Measurements from ENCODE around the gene SLC23A1. TPM values are rescaled to one million over a fixed set of nuclear protein-coding genes. Genes with fewer than 3 reads are reported as not detected.
A peak's percentile ranks its signal among the peaks of the same experiment; 100 is the strongest.
"Not testable (repeated sequence)": the region's sequence is repeated elsewhere in the genome, so short reads cannot be mapped to it uniquely, and the experiment has no call there.

Gene SLC23A1
- polyA plus RNA-seq, 2 of the 4 experiments (the other 2 are of a cell fraction), result 4.3 to 7.7 TPM

DNA sequence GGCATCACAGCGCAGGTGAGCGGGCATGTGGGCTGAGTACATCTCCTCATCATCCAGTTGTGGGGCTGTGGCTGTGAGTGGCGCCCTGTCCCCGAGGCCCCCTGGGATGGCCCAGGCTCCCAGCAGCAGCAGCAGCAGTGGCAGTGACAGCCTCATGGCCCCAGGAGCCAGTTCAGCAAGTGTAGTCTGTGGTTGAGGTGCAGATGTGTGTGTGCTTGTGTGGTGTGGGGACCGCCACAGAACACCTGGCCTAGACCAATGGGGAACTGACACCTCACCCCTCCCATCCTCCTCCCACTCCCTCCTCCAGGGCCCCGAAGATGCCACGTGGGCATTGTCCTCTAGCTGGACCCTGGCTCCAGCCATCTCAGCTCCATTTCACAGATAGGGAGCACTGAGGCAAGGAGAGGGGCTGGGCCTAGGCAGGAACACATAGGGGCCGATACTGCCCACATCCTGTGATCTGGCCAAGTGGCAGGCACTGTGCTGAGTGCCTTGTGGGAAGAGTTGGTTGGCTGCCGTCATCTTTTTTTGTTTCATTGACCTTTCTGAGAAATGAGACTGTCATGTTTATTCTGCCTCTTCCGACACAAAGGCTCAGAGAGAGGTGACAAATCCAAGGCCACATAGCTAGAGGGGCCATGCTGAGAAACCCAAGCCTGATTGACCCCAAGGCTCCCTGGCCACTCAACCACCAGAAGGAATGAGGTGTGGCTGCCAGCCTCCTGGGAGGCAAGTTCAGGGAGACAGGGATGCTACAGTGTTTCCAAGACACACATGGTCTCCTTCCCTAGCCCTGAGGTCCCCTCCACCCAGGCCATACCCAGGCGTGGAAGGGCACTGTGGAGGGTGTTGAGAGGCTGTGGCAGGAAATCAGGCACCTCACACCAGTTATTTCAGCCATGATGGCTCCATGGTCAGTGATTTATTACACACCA is 6.9 kb upstream of the SLC23A1 start, which contains the start of gene MZB1:
TSS of gene MZB1 (minus strand) at position 213 of the 938 bp plus-strand sequence. CDS start at position 156, 57 bp downstream.
- no peak for FAIRE-seq
- DNase-seq (ENCODE audit: low read depth in 1 of 2, low spot score in 1 of 2), result no peak
- Histone ChIP-seq H3K4me1 (peaks cover 49% of the 10 kb centered on the region), H3K27ac (peak within 1 kb of the TSS; percentile 70 to 89; a peak in 5 of 6 replicates), H3K4me2 (peak within 1 kb of the TSS; percentile 80), H3K9me3 (no peaks in the 10 kb centered on the region), H3K4me3 (peak within 1 kb of the TSS; percentile 28; the same call in 2 of the 3 replicates)
- TF ChIP-seq KDM1A (IDR thresholded peaks at IDR 0.05; ENCODE audit: low read depth), result 0 out of 2 replicates have a peak, but pooled peaks have one; percentile 38
- TF ChIP-seq HEYL (CRISPR knock-in tag; IDR thresholded peaks at IDR 0.05), result no peak
- POLR2A ChIA-PET, result no interaction called here
- no peak for ATAC-seq
- CTCF ChIA-PET, result interaction anchor here (0.6 to 2.4 kb wide), 5 partner anchors 8 to 1032 kb away, joined by 3 to 16 read pairs (median 3); partner anchors contain the start of gene SLC23A1
- WGBS (ENCODE audit: missing lambda C conversion rate), result 82% methylated on average over 10 of the region's 11 CpGs

DNA sequence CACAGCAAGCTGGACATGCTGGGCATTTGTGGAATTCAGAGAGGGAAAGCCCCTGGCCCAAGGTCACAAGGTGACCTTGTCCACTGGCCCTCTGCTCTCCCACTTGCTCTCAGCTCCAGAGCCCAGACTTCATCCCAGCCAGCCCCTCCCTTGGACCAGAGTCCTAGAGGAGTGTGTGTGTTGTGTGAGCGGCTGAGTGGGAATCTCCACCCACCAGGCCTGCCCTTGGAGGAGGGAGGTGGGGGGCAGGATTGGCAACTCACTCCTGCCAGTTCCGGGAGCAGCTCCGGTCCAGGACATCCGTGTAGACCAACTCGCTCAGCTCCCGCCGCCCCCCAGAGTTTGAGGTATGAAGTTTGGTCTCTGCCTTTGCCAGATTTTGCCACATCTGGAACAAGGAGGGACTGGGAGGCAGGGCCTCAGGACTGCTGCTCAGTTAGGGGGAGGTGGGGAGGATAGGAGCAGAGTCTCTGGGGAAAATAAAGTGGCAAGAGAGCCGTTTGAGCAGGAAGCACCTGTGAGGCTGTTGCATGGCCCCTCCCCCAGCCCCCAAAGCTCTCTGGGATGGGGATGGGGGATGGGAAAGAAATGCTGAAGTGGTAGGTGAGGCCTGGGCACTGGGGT is 5.2 kb upstream of the SLC23A1 start:
- peak overlapping the region; percentile 28 for H3K4me3 ChIP-seq
- DNase-seq (ENCODE audit: low read depth in 1 of 2, low spot score in 1 of 2), result peak; percentile 64 to 66
- 6% methylated on average over 8 of the region's 8 CpGs for WGBS (ENCODE audit: missing lambda C conversion rate)
- peak overlapping the region; percentile 70 to 87 for H3K27ac ChIP-seq
- ATAC-seq, result peak in 1 of 2 experiments; percentile 6; a peak in 1 of 6 replicates
- ChIA-PET POLR2A (interaction anchor here (1.0 kb wide), 1 partner anchor 14 kb away, joined by 3 read pairs; no protein-coding TSS in a partner anchor), CTCF (interaction anchor here (1.1 to 2.9 kb wide), 5 partner anchors 8 to 125 kb away, joined by 3 to 9 read pairs (median 3); partner anchors contain the start of gene PAIP2)
- no peaks in the 10 kb centered on the region for H3K9me3 ChIP-seq
- peak overlapping the region; percentile 80 for H3K4me2 ChIP-seq
- FAIRE-seq, result no peak
- peaks cover 65% of the 10 kb centered on the region for H3K4me1 ChIP-seq
- TF ChIP-seq CHD4 (IDR thresholded peaks at IDR 0.05; ENCODE audit: borderline replicate concordance) (no peak), POLR2A (IDR thresholded peaks at IDR 0.05; ENCODE audit: low read length) (0 out of 2 replicates have a peak, but pooled peaks have one; percentile 31), ESRRA (IDR thresholded peaks at IDR 0.05; ENCODE audit: borderline replicate concordance, low read length) (0 out of 2 replicates have a peak, but pooled peaks have one; percentile 22), SMC3 (IDR thresholded peaks at IDR 0.05) (no peak), CHD2 (IDR thresholded peaks at IDR 0.05; ENCODE audit: low read length, partially characterized antibody) (no peak), HOXB13 (CRISPR knock-in tag; IDR thresholded peaks at IDR 0.05; ENCODE audit: low read depth) (no peak), NPAS2 (CRISPR knock-in tag; IDR thresholded peaks at IDR 0.05; ENCODE audit: borderline replicate concordance) (no peak)

DNA sequence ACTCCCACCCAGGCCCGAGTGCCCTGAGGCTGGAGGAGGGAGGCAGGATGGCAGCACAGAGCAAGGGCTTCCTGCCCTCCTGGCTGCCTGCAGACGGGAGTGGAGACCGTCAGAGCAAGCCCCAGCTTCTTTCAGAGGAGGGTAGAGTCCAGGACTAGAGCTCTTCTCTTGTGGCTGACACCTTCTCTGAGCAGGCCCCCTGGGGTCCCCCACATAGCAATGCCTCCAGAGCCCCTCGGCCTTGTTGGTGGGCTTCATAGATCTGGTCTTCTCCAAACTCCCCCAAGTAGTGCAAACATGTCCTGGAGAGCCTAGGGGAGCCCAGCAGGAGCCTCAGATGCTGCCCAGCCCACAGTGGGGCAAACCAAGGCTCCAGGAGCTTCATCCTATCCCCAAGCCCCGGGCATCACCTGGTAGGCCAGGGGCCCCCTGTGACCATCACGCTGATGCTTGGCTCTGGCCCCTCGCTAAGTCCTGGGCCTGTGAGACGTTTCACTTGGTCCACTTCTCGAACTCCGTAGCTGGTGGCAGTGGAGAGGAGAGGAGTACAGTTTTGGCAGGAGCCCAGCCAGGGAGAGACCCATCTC is 4.6 kb upstream of the SLC23A1 start:
- TF ChIP-seq RARB (CRISPR knock-in tag; IDR thresholded peaks at IDR 0.05), result no peak
- ATAC-seq (no peak), FAIRE-seq (no peak), DNase-seq (ENCODE audit: low read depth in 1 of 2, low spot score in 1 of 2) (no peak)
- peak overlapping the region; percentile 28; the same call in 1 of the 3 replicates for H3K4me3 ChIP-seq
- 80% methylated on average over 10 of the region's 10 CpGs for WGBS (ENCODE audit: missing lambda C conversion rate)
- peak overlapping the region; percentile 80 for H3K4me2 ChIP-seq
- ChIA-PET CTCF (interaction anchor here (1.1 to 2.9 kb wide), 5 partner anchors 8 to 126 kb away, joined by 3 to 9 read pairs (median 3); partner anchors contain the start of gene PAIP2), POLR2A (interaction anchor here (1.0 kb wide), 1 partner anchor 14 kb away, joined by 3 read pairs; no protein-coding TSS in a partner anchor)
- H3K4me1 ChIP-seq, result peaks cover 67% of the 10 kb centered on the region
- peak overlapping the region; percentile 70 to 87 for H3K27ac ChIP-seq
- no peaks in the 10 kb centered on the region for H3K9me3 ChIP-seq

DNA sequence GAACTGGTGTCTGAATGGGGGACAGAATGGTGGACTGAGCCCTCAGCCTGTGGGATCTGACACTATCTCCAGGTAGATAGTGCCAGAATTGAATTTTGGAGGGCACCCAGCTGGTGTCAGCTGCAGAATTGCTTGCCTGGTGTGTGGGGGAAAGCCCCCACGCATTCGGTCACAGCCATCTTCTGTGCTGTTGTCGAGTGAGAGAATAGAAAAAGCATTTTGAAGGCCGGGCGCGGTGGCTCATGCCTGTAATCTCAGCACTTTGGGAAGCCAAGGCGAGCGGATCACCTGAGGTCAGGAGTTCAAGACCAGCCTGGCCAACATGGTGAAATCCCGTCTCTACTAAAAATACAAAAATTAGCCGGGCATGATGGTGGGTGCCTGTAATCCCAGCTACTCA is 3.9 kb upstream of the SLC23A1 start:
- DNase-seq (ENCODE audit: low read depth in 1 of 2, low spot score in 1 of 2); H3K4me3 ChIP-seq; H3K27ac ChIP-seq; POLR2A ChIA-PET; H3K4me2 ChIP-seq; FAIRE-seq; H3K9me3 ChIP-seq; ATAC-seq: not testable (repeated sequence)
- CTCF ChIA-PET, result interaction anchor here (1.3 to 2.9 kb wide), 4 partner anchors 7 to 98 kb away, joined by 3 to 9 read pairs (median 3); partner anchors contain the start of gene PAIP2
- H3K4me1 ChIP-seq, result peaks cover 74% of the 10 kb centered on the region
- WGBS (ENCODE audit: missing lambda C conversion rate), result 90% methylated on average over 10 of the region's 10 CpGs

DNA sequence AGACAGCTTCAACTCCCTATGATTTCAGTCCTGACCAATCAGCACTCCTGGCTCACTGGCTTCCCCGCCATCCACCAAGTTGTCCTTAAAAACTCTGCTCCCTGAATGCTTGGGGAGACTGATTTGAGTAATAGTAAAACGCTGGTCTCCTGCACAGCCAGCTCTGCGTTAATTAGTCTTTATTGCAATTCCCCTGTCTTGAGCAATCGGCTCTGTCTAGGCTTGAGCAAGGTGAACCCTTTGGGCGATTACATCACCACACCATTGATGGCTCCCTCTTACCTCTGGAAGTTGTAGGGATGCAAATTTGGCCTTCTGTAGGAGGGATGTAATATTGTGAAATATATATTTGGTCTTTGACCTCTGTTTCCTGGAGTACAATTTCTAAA is 2.9 kb upstream of the SLC23A1 start:
- no peak for TF ChIP-seq TP53 (CRISPR knock-in tag; IDR thresholded peaks at IDR 0.05)
- peak in 1 of 2 experiments; percentile 33; a peak in 1 of 4 replicates for TF ChIP-seq CEBPB (IDR thresholded peaks at IDR 0.05)
- Histone ChIP-seq H3K27ac (peak overlapping the region in 1 of 2 experiments; percentile 52; a peak in 3 of 6 replicates), H3K9me3 (no peaks in the 10 kb centered on the region), H3K4me1 (peaks cover 70% of the 10 kb centered on the region), H3K4me2 (no peak overlapping the region), H3K4me3 (no peak overlapping the region)
- ChIA-PET CTCF (interaction anchor here (1.3 to 2.9 kb wide), 3 partner anchors 12 to 98 kb away, joined by 3 to 9 read pairs (median 3); partner anchors contain the start of gene PAIP2), POLR2A (interaction anchor here (1.0 kb wide), 1 partner anchor 19 kb away, joined by 3 read pairs; no protein-coding TSS in a partner anchor)
- 84% methylated on average over 5 of the region's 5 CpGs for WGBS (ENCODE audit: missing lambda C conversion rate)
- no peak for FAIRE-seq
- DNase-seq (ENCODE audit: low read depth in 1 of 2, low spot score in 1 of 2), result no peak
- no peak for ATAC-seq

Data from A549 (cell line).